Measurements from ENCODE around the gene RAB14.

- no peak for TF ChIP-seq ASH2L (IDR thresholded peaks at IDR 0.05; ENCODE audit: borderline replicate concordance, low read depth)
- TF ChIP-seq POLR2A (IDR thresholded peaks at IDR 0.05; ENCODE audit: low read depth, low read length) = no peak
- no peak for TF ChIP-seq POLR2AphosphoS5 (IDR thresholded peaks at IDR 0.05; ENCODE audit: low read length)
- TF ChIP-seq NRF1 (conservative IDR thresholded peaks at IDR 0.05; ENCODE audit: low read depth, low read length) = no peak
- no peak for TF ChIP-seq ZBTB11 (CRISPR knock-in tag; IDR thresholded peaks at IDR 0.05)
- TF ChIP-seq EGR1 (IDR thresholded peaks at IDR 0.05; ENCODE audit: borderline replicate concordance in 1 of 2, low read depth in 2 of 2, low read length in 2 of 2) = no peak
- no peak for TF ChIP-seq YY1 (IDR thresholded peaks at IDR 0.05; ENCODE audit: low read depth, low read length)
- TF ChIP-seq CTCF (IDR thresholded peaks at IDR 0.05 in 2 of 3, conservative IDR thresholded peaks at IDR 0.05 in 1 of 3; ENCODE audit: control insufficient read depth in 2 of 3, extremely low read depth in 1 of 3, insufficient read depth in 1 of 3, low read depth in 3 of 3, low read length in 3 of 3) = no peak
- no peak for TF ChIP-seq REST (IDR thresholded peaks at IDR 0.05; ENCODE audit: low read depth, low read length)
- TF ChIP-seq SRF (IDR thresholded peaks at IDR 0.05; ENCODE audit: low read depth in 2 of 2, low read length in 2 of 2) = no peak
- TF ChIP-seq ETV6 (conservative IDR thresholded peaks at IDR 0.05 in 1 of 2, IDR thresholded peaks at IDR 0.05 in 1 of 2; ENCODE audit: borderline replicate concordance in 1 of 2, low read depth in 1 of 2) = no peak
These were observed 19.4 kb downstream of the RAB14 start for GRCh38 chr9:121182101-121182836.
